ENCODE results near the gene GAK. TPM values are rescaled to one million over a fixed set of nuclear protein-coding genes. Genes with fewer than 3 reads are reported as not detected.

The GAK gene
- polyA plus RNA-seq, 1 of the 3 experiments (the other 2 are of a cell fraction): 35.9 TPM

GRCh38 chr4:821181-821591 lies 110.9 kb downstream of the GAK start:
- CTCF ChIA-PET: no interaction called here
- H3K9ac ChIP-seq: no peak overlapping the region
- no peaks in the 10 kb centered on the region for H3K9me3 ChIP-seq
- no peaks in the 10 kb centered on the region for H3K79me2 ChIP-seq (ENCODE audit: insufficient read depth)
- H3K27me3 ChIP-seq (ENCODE audit: insufficient read depth): peaks cover 26% of the 10 kb centered on the region
- POLR2A ChIA-PET: no interaction called here
- no peak overlapping the region for H3K4me3 ChIP-seq (ENCODE audit: low read depth in 2 of 2, low read length in 1 of 2)
- TF ChIP-seq RAD21 (IDR thresholded peaks at IDR 0.05; ENCODE audit: low read length): no peak
- TF ChIP-seq FOXJ3 (CRISPR knock-in tag; IDR thresholded peaks at IDR 0.05): no peak
- TF ChIP-seq EZH2phosphoT487 (IDR thresholded peaks at IDR 0.05; ENCODE audit: borderline replicate concordance, low read depth): no peak
- no peak for TF ChIP-seq TEAD4 (IDR thresholded peaks at IDR 0.05; ENCODE audit: borderline replicate concordance, insufficient read depth)
- H3K4me1 ChIP-seq (ENCODE audit: control insufficient read depth in 1 of 2, insufficient read depth in 2 of 2, low read depth in 1 of 2, low read length in 1 of 2): peaks cover 0 to 15% of the 10 kb centered on the region in 2 experiments; a peak in 1 of 4 replicates
- H3K36me3 ChIP-seq (replicated peaks in 1 of 2; ENCODE audit: control insufficient read depth in 1 of 2, insufficient read depth in 2 of 2, low read length in 1 of 2): no peaks in the 10 kb centered on the region
- H3F3A ChIP-seq (replicated peaks; ENCODE audit: insufficient read depth): no peaks in the 10 kb centered on the region
- H3K27ac ChIP-seq (ENCODE audit: low read depth in 2 of 2, low read length in 1 of 2): no peak overlapping the region
- H4K20me1 ChIP-seq (ENCODE audit: insufficient read depth): no peaks in the 10 kb centered on the region
- H3K9me2 ChIP-seq: no peaks in the 10 kb centered on the region
- WGBS (ENCODE audit: low lambda C conversion rate): 61% methylated on average over 12 of the region's 22 CpGs
- no peak overlapping the region for H3K4me2 ChIP-seq
- no peak for DNase-seq
- H2AFZ ChIP-seq (ENCODE audit: low read depth): no peak overlapping the region

- H3K4me2 ChIP-seq: no peak overlapping the region
- no peak overlapping the region for H2AFZ ChIP-seq (ENCODE audit: low read depth)
- no peaks in the 10 kb centered on the region for H4K20me1 ChIP-seq (ENCODE audit: insufficient read depth)
- H3K4me1 ChIP-seq (ENCODE audit: control insufficient read depth in 1 of 2, insufficient read depth in 2 of 2, low read depth in 1 of 2, low read length in 1 of 2): peaks cover 0 to 15% of the 10 kb centered on the region in 2 experiments; a peak in 1 of 4 replicates
- H3K36me3 ChIP-seq (replicated peaks in 1 of 2; ENCODE audit: control insufficient read depth in 1 of 2, insufficient read depth in 2 of 2, low read length in 1 of 2): no peaks in the 10 kb centered on the region
- TF ChIP-seq FOXJ3 (CRISPR knock-in tag; IDR thresholded peaks at IDR 0.05) (no peak), TAF1 (IDR thresholded peaks at IDR 0.05; ENCODE audit: borderline replicate concordance, low read depth, low read length) (no peak), RCOR1 (IDR thresholded peaks at IDR 0.05; ENCODE audit: low read length) (no peak), RXRA (IDR thresholded peaks at IDR 0.05; ENCODE audit: borderline replicate concordance, low read depth) (no peak), RAD21 (IDR thresholded peaks at IDR 0.05; ENCODE audit: low read length) (no peak), USF1 (IDR thresholded peaks at IDR 0.05; ENCODE audit: borderline replicate concordance, low read depth) (no peak), MEF2A (IDR thresholded peaks at IDR 0.05; ENCODE audit: borderline replicate concordance, low read depth) (no peak), YY1 (IDR thresholded peaks at IDR 0.05; ENCODE audit: low read depth) (no peak), TCF12 (IDR thresholded peaks at IDR 0.05) (no peak), GATA2 (CRISPR knock-in tag; IDR thresholded peaks at IDR 0.05) (no peak), ZBTB33 (IDR thresholded peaks at IDR 0.05; ENCODE audit: borderline replicate concordance, low read depth) (no peak), PBX3 (IDR thresholded peaks at IDR 0.05) (no peak), POLR2AphosphoS5 (IDR thresholded peaks at IDR 0.05; ENCODE audit: low read depth, low read length) (no peak)
- H3K9ac ChIP-seq: no peak overlapping the region
- no peaks in the 10 kb centered on the region for H3F3A ChIP-seq (replicated peaks; ENCODE audit: insufficient read depth)
- DNase-seq: no peak
- 62% methylated on average over 11 of the region's 24 CpGs for WGBS (ENCODE audit: low lambda C conversion rate)
- H3K4me3 ChIP-seq (ENCODE audit: low read depth in 2 of 2, low read length in 1 of 2): no peak overlapping the region
- no peaks in the 10 kb centered on the region for H3K9me2 ChIP-seq
- ChIA-PET POLR2A (no interaction called here), CTCF (no interaction called here)
- H3K79me2 ChIP-seq (ENCODE audit: insufficient read depth): no peaks in the 10 kb centered on the region
- no peaks in the 10 kb centered on the region for H3K9me3 ChIP-seq
- H3K27ac ChIP-seq (ENCODE audit: low read depth in 2 of 2, low read length in 1 of 2): no peak overlapping the region
- peaks cover 26% of the 10 kb centered on the region for H3K27me3 ChIP-seq (ENCODE audit: insufficient read depth)
Observed at GRCh38 chr4:820230-821172, 111.6 kb downstream of the GAK start.

Data from SK-N-SH (cell line).